Measurements from ENCODE around the gene CATSPER1. TPM values are rescaled to one million over a fixed set of nuclear protein-coding genes. Genes with fewer than 3 reads are reported as not detected.

The CATSPER1 gene
- total RNA-seq, 1 experiment from 2014 or later = 1.3 TPM

GRCh38 chr11:66002648-66003225, 23.5 kb downstream of the CATSPER1 start:
- DNase-seq (ENCODE audit: low read depth) = no peak

DNA sequence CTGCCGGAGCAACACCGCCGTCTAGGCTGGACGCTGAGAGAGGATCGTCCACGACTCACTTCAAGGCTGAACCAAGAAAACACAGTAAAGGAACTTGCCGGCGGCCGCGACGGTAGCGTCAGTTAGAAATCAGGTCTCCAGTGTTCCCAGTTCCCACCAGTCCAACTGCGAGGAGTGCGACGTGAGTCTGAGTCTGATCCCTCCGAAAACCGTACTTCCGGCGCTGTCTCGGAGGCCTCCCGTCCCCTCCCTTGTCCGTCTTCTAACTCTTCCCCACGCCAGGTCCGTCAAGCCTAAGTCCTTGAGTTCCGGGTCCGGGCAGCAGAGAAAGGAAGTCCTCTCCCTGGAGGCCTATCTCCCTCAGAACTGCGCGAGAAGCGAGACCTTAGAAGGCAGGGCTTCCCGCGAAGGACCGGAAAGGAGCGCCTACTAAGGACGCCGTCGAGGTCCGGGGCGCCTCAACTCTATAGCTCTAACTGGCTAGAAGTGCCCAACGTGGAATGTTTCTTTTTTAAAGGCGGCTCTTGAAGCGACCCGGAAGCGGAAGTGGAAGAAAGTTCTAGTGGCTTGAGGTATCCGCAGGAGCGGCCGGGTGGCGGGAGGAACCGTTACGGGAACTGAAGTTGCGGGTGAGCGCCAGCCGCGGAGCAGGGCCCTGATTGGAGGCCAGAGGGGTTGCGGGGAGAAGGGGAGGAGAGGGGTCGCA, 24.2 kb downstream of the CATSPER1 start, which contains the start of the genes BANF1 and EIF1AD:
BANF1 (plus strand) TSS at position 562 of the 706 bp plus-strand sequence. CDS start 748 bp downstream, outside the sequence.
EIF1AD (minus strand) TSS at position 216 of the 706 bp plus-strand sequence. CDS start 1,768 bp downstream, outside the sequence.
- DNase-seq (ENCODE audit: low read depth) = peak; percentile 97

GRCh38 chr11:65997286-65997685, 29.0 kb downstream of the CATSPER1 start:
- DNase-seq (ENCODE audit: low read depth) = no peak

GRCh38 chr11:65992056-65992455, 34.2 kb downstream of the CATSPER1 start:
- no peak for DNase-seq (ENCODE audit: low read depth)

- peak; percentile 92 for DNase-seq (ENCODE audit: low read depth)
Observed at GRCh38 chr11:65988791-65989592, 37.3 kb downstream of the CATSPER1 start.

DNA sequence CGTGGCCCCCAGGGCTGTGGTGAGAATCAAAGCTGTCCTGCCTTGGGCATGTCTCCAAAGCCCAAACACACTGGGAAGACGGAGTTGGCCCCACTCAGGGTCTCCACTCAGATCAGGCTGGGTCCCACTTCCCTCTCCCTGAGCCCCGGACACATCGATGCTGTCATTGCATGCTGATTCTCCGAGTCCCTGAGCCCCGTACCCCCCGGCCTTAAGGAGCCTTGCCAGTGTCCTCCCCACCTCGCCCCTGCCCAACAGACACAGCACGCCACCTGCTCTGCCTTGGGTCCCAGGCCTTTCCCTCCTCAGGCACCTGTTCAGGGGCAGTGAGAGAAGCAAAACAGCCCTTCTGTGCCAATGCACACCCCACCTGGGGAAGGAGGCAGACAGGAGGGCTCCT, 38.9 kb downstream of the CATSPER1 start:
- no peak for DNase-seq (ENCODE audit: low read depth)

DNA sequence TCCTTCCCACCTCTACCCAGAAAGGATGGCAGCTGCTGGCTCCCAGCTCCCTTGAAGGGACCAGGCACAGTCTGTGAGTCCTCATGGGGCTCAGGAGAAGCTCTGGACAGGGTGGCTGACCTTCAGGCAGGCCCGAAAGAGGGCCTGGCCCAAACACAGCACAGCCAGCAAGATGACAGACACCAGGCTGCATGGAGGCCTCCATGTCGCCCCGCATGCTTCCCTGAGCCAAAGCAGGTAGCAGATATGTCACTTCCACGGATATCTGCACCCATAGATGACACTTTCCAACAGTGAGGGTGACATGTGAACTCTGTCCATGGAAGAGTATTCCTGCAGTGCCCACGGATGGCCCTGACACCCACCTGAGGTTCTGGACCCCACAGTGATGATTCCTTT, 42.7 kb downstream of the CATSPER1 start:
- DNase-seq (ENCODE audit: low read depth) = no peak

DNA sequence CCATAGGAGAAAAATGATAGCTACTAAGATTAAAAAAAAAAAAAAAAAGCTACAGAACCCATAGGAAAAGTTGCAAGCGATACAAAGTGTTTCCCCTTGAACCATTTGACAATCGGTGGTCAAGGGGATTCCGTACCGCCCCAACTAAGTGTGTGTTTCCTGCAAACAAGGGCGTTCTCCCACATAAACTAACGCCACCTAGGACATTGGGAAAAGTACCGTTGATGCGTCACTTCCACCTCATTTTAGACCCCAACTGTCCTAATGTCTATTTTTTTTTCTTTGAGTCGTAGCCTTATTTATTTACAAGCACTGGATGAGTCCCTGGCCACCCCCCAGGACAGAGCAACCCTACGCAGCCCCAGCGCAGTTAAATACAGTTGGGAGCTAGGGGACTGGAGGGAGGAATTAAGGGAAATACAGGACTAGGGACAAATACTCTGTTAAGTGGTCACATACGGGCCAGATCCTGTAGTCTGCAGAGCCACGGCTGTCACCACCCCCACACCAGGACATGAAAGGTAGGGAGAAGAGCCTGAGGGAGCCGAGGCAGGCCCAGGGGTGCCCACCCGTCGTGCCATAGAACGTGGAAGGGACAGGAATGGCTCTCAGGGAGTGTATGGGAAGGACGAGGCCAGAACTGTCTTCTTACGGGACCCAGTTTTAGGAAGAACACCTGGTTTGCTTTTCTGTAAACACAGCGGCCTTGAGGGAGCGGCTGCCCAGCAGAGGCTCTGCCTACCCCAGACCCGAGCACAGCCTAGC, 43.3 kb downstream of the CATSPER1 start:
- no peak for DNase-seq (ENCODE audit: low read depth)

DNA sequence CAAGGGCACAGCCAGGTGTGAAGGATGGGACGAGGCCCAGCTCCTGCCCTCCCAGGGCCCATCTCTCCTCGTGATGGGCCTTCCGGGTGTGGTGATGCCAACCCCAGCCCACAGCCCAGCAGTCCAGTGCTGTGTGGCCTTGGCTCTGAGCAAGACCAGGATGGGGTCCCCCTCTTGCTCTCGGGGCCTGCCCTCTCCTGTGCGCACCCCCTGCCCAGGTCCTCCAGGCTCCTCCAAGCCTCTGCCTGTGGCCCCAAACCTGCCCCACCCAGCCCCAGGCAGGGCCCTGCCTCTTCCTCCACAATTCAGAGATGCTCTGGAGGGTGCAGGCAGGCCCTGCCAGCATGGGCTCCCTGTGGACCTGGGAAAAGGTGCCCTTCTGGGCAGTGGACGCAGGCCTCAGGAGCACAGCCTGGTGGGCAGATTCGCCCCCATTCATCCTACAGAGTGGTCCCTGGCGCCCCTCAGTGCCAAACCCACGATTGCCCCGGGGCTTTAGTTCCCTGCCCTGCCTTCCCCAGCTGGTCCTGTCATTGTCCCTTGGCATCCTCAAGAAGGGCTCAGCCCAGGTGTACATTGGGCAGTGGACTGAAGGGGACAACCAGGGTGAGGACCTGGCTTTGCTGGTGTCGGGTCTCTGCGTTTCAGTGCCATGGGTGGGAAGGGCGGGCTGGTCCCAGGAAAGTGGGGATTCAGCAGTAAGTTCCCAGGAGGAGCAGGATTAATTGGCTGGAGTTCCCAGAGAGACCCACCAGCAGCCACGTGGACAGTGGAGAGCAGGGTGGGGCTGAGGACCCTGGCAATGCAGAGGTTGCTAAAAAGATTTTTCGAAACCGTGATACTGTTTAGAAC, 44.1 kb downstream of the CATSPER1 start:
- DNase-seq (ENCODE audit: low read depth) = no peak

DNA sequence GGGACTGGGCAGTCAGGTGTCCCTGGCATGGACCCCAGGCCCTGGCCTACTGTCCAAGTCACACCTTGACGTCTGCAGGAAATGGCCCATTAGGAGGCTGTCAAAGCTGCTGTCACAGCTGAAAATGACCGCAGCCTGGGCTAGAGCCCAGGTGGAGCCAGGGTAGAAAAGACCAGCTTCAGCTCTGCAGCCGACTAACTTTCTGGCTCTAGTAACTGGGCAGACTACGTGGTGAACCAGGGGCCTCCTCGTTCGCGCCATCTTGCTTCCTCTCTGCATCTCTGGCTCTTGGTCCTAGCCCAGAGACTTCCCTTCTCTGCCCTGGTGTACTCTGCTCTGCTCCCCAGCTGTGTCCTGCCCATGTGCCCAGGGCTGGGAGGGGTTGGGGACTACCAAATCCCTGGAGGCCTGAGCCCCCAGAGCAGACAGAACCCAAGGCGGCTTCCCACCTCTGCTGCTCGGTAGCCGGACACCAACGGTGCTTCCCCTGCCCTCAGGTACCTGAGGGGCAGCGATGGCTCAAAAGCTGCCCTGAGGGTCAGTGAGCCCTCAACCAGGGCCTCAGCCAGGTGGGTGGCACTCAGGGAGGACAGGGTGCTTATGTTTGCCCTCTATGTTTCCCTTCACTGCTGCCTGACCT, 45.1 kb downstream of the CATSPER1 start:
- DNase-seq (ENCODE audit: low read depth) = no peak

- DNase-seq (ENCODE audit: low read depth) = no peak
Observed at GRCh38 chr11:65979261-65979759, 47.0 kb downstream of the CATSPER1 start.

DNA sequence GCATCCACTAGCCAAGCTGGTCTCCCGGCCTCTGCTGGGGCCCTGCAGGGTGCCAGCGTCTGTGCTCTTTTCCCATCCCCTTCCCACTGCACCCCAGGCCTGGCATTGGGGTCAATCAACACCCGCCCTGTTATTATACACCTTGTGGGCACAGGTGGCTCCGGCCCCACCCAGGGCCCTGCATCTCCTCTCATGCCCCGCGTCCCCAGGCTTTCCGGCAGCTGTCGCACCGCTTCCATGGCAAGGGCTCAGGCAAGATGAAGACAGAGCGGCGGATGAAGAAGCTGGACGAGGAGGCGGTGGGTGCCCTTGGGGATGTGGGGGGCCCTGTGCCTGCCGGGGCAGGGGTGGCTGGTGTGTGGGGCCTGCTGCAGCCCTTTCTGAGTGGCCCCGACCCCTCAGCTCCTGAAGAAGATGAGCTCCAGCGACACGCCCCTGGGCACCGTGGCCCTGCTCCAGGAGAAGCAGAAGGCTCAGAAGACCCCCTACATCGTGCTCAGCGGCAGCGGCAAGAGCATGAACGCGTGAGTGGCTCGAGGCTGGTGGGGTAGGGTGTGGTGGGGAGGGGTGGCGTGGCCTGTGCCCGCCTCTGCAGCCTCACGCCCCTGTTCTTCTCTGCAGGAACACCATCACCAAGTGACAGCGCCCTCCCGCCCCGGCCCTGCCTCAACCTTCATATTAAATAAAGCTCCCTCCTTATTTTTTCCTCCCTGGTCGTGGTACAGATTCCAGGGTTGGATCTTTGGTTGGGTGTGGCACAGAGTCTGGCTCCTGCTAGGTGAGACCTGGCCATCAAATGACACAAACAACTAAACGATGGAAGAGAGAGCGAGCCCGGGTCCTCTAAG, 47.7 kb downstream of the CATSPER1 start:
- DNase-seq (ENCODE audit: low read depth) = no peak

DNA sequence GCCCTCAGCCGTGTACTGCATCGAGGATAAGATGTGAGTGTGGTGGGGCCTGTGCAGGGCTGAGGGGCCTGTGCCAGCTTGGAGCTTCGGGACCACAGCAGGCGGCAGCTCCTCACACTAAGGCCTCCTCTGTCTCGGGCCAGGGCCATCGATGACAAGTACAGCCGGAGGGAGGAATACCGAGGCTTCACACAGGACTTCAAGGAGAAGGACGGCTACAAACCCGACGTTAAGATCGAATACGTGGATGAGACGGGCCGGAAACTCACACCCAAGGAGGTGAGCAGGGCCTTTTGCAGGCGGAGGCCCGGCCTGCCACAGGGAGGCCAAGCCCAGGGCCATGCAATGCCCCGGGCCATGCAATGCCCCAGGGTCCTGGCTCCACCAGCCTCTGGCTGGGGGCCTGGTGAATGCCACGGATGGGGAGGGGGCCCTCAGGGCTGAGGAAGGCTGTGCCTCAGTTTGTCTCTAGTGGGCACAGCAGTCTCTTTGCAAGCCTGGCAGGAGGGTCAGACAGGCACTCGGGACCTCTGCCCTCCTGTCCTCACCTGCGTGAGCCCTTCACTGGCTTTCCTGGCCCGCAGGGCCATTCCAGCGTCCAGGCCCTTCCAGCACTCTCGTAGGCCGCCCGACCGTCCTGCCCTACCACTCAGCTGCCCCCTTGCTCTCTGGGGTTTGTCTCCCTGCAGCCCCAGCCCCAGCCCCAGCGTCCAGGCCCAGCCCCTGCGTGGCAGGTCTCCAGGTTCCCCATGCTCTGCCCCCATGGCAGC, 48.5 kb downstream of the CATSPER1 start:
- DNase-seq (ENCODE audit: low read depth) = no peak

GRCh38 chr11:65976216-65977176, 49.8 kb downstream of the CATSPER1 start:
- no peak for DNase-seq (ENCODE audit: low read depth)

GRCh38 chr11:65975771-65976170, 50.5 kb downstream of the CATSPER1 start:
- no peak for DNase-seq (ENCODE audit: low read depth)

DNA sequence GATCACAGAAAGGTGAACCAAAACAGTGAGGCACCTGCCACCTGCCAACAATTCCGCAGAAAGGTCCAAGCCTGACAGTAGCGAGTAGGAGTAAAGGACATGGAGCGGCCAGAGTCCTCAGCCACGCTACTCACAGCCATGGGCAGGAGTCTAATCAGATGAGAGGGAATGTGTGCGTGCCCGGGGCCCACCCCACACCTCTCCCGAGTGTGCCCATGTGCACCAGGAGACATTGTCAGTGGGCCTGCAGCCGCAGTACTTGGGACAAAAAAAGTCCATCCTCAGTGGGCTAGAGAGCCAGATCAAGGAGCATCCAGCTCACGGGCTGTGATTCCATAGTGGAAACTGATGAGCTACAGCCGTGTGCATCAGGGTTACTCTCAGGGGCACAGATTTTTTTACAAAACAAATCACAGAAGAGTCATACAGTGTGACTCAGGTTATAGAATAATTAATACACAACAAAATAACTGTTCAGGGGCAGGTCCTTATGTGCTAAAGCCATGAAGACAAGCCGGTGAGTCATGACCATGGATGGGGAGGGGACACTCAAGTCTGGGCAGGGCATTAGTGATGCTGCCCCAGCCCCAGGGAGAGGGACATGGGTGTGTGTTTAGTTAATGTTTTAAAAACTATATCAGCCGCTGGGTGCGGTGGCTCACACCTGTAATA, 52.7 kb downstream of the CATSPER1 start:
- peak; percentile 45 for DNase-seq (ENCODE audit: low read depth)

DNA sequence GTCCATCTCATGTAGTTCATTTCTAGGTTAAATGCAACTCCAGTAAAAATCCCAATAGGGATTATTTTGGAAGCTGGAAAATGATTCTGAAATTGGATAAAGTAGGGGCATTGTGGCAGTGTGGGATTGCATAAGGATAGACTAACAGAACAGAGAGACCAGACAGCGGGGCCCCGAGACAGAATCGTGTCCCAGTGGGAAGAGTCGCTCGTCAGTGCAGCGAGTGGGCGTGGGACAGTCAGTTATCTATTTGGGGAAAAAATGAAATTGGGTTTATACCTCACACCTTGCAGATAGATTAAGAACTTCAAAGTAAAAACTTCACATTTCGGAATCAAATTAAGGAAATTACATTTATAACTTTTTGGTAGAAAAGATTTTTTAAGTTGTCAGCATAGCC, 54.2 kb downstream of the CATSPER1 start:
- DNase-seq (ENCODE audit: low read depth) = no peak

All from Daoy (cell line).